COLO829 (cell line): ENCODE measurements around the gene IL1RAPL1.
"Not testable (repeated sequence)": the region's sequence is repeated elsewhere in the genome, so short reads cannot be mapped to it uniquely, and the experiment has no call there.

Experiments used
- DNase-seq: peaks from one replicate; pipeline ENCODE4 v3.0.0; 2012; ENCODE audit warnings: low spot score

IL1RAPL1 gene

DNA sequence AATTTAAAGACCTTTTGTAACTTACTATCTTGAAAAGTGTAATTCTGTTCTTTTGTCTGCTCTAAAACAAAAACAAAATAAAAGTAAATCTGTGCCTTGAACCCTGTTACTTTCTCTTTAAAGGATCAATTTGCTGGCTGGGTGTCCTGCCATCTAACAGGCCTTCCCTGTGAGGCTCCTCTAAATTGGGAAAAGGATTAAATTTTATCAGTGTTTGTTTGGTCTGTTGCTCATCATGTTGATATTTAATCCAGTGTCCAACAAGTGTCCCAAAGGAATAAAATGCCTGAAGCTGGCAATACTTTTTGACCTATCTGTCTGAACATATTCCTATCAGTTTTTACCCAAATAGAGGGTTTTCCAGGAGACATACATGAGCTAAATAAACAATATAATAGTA lies 688.7 kb downstream of the IL1RAPL1 start:
- no peak for DNase-seq

GRCh38 chrX:29281078-29281742 lies 694.0 kb downstream of the IL1RAPL1 start:
- DNase-seq, result no peak

DNA sequence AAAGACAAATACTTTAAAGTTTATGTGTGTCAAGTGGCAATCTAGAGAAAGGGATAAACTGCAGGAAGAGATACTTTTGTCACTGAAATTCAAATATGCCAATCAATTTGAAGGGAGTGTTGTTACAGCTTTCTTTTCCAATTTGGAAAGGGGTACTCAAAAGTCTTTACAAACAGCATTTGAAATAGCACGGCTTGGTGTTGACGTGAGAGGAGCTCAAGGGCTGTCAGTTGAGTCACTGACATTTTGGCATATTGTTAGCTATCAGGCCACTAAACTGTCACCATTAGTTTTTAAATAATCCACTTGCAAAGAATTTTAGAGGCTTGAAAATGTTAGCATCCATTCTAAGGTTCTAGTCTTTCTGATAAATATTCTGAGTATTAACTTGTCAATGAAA lies 698.4 kb downstream of the IL1RAPL1 start:
- DNase-seq, result no peak

DNA sequence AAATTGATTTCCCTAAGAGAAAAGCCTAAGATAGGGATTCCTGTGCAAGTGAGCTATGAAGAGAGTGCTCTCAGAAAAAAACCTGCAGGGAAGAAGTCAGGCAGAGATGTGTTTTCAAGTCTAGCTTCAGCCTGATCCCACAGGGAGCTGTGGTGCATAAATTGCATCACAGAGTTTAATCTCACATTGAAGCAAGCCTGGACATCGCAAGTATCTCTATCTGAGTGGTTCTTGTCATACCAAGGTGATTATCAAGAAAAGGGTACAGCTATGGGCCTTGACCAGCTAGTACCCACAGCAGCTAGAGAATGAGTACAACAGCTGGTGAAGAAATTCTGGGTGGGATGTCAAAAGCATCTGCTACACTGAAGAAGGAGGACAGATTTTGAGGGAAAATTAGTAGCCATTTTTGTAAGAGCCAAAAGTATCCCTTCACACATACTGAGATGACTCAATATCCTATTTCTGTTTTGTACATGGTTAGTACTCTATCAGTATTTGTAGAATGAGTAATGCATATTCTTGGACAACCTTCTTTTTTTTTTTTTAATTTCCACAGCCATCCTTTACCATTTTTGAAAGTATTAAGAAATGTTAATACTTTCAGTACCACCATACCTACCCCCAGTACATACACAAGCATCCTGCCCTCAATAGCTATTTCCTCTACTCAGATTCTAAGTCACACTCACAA lies 708.9 kb downstream of the IL1RAPL1 start:
- DNase-seq, result no peak

GRCh38 chrX:29297171-29297800 lies 710.0 kb downstream of the IL1RAPL1 start:
- no peak for DNase-seq

DNA sequence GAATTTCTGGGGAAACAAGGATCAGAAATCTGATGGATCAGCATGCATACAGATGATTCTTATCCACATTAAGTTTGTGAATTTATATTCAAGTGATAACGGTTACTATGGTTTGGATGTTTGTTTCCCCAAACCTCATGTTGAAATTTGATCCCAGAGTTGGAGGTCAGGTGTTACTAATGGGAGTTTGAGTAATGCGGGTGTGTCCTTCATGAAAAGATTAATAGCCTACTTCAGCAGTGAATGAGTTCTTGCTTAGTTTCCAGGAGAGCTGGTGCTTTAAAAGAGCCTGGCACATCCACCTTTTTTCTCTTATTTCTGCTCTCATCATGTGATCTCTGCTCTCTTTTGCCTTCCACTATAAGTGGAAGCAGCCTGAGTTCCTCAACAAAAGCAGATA lies 712.4 kb downstream of the IL1RAPL1 start:
- DNase-seq, result no peak

DNA sequence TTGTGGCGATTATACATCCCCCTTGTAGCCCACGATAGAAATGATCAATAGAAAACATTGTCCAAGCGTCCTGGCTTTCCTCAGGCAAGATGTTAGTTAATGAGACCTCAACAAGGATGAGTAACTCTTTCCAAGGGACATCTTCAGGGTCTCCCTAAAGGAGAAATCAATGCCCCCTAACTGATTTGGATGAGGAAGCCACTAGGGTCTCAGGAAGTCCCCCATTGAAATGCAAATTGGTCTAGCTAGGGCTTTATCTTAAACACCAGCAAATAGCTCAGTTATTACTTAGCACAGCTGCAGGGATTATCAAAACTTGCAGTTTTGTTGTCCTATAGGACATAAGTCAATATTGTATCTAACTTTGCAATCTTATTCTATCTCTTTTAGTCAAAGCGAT lies 721.5 kb downstream of the IL1RAPL1 start:
- DNase-seq, result no peak

DNA sequence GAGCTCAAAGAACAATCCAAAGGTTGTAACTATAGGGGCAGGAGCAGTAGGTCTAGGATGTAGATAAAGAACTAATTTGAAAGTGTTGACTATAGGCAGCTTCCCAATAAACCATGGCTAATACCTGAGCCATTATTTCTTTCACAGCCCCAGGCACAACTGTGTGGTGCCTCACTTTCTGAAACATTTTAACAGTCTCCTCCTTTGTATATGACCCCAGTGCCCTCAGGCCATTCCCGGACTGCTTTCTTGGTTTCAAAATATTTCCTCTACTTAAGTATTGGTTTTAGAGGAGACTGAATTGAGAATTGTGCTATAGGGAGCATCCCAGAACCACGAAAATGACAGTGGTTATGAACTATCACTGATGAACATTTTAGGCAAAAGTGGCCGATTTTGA lies 728.7 kb downstream of the IL1RAPL1 start:
- no peak for DNase-seq

- DNase-seq, result no peak
These were observed 730.8 kb downstream of the IL1RAPL1 start for GRCh38 chrX:29318012-29318411.

DNA sequence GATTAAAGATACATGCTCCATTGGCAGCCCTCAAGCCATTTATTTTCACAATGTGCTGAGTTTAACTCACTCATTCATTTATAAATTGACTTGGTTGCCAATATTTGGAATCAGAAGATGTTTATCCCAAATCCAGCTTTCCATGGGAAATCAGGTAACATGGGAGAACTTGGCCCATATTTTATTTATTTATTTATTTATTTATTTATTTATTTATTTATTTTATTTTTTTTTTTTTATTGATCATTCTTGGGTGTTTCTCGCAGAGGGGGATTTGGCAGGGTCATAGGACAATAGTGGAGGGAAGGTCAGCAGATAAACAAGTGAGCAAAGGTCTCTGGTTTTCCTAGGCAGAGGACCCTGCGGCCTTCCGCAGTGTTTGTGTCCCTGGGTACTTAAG lies 745.2 kb downstream of the IL1RAPL1 start:
- DNase-seq, result not testable (repeated sequence)

DNA sequence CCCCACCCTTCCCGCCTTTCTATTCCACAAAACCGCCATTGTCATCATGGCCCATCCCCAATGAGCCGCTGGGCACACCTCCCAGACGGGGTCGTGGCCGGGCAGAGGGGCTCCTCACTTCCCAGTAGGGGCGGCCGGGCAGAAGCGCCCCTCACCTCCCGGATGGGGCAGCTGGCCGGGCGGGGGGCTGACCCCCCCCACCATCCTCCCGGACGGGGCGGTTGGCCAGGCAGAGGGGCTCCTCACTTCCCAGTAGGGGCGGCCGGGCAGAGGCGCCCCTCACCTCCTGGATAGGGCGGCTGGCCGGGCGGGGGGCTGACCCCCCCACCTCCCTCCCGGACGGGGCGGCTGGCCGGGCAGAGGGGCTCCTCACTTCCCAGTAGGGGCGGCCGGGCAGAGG lies 745.8 kb downstream of the IL1RAPL1 start:
- DNase-seq, result not testable (repeated sequence)

GRCh38 chrX:29348288-29348687 lies 761.0 kb downstream of the IL1RAPL1 start:
- no peak for DNase-seq

DNA sequence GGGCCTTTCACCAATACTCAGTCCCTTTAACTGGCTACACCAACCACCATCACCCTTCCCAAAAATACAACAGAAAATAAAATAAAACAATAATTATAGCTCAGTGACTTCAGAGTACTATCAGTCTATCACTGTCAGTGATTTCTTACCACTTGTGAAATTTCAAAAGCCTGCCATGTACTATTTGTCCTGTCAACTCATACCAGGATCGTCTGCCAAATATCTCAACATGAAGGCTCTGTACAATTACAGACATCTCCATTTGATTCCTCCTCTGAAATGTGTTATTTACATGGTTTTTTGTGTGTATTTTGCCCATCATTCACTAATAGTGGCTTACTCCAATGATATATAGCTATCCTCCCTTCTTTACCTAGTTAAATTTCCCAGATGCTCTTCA lies 772.0 kb downstream of the IL1RAPL1 start:
- DNase-seq, result no peak

DNA sequence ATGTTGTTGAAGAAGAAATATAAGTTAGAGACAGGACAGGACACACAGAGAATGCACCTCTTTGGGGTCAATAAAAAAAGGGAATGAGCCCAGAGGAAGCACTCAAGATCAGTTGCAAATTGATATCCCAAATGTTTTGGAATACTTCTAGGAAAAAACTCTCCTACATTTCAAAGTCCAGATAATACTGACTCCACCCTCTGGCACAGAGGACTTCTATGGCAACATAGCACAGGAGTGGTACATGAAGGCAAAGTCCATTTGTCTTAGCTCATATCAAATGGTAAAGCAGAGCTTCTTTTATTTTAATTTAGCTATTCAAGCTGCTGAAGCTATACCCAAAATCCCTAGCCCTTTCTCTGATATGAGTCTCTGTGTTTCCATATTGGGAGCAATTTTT lies 787.5 kb downstream of the IL1RAPL1 start:
- DNase-seq, result not testable (repeated sequence)

- no peak for DNase-seq
These were observed 789.3 kb downstream of the IL1RAPL1 start for GRCh38 chrX:29376584-29376983.

GRCh38 chrX:29382811-29383210 lies 795.6 kb downstream of the IL1RAPL1 start:
- DNase-seq, result no peak

DNA sequence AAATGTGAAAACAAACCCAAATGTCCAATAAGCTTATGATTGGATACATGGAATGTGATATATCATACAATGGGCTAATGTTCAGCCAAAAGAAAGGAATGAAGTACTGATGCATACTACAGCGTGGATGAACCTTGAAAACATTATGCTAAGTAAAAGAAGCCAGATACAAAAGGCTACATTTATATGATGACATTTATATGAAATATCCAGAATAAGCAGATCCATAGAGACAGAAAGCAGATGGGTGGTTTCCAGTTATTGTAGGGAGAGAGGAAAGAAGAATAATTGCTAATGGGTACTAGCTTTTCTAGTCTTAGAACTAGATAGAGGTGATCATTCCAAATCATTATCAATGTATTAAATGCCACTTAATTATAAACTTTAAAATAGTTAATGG lies 801.3 kb downstream of the IL1RAPL1 start:
- no peak for DNase-seq

GRCh38 chrX:29397506-29397905 lies 810.3 kb downstream of the IL1RAPL1 start:
- no peak for DNase-seq

DNA sequence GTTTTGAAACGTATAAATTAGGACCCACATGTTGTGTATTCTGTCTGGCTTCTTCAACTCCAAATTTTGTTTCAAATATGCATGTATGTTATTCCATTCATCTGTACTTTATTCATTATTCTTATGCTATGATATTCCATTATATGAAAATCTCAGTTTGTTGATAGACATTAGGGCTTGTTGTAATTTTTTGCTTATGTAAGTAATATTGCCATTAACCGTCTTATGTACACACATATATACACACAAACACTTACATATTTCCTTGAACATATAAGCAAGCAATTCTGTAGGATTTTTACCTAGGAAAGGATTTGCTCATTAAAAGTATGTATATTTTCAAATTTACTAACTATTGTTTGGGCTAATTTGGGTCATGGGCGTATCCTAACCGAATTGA lies 820.1 kb downstream of the IL1RAPL1 start:
- DNase-seq, result no peak

GRCh38 chrX:29419774-29420553 lies 832.7 kb downstream of the IL1RAPL1 start:
- no peak for DNase-seq

- no peak for DNase-seq
These were observed 834.8 kb downstream of the IL1RAPL1 start for GRCh38 chrX:29422034-29422433.

DNA sequence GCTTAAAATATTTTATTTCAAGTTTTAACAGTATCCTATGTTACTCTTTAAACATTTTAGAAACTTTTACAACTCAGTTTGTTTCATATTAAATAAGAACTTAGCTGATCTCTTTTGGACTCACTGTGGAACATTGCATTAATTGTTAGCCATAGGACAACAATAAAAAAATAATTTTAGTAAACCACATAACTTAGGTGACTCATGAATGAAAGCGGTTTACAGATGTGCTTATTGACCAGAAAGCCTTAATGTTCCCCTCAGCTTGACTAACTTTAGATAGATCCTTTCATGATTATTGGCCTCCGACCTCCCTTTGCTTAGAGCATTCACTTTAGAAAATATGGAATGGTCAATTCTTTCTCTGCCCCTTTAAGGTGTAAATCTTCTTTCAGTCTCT lies 844.6 kb downstream of the IL1RAPL1 start:
- no peak for DNase-seq

DNA sequence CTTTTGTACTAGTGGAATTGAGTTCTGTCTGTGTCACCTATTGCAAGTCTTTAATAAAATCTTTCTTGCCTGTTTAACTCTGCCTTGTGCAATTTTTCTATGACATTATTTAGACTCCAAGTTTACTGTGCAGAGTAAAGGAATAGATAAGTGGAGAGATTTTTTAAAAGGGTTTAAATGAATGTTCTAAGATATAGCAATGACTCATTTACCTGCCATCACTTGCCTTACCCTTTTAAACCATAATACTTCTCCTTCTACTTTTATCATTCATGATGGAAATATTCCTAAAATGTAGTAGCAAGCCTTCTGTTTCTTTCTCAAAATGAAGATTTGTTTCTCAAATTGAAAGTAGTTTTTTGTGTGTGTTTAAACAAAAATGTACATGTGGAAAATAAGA lies 845.3 kb downstream of the IL1RAPL1 start:
- no peak for DNase-seq
